Mammary epithelial cell (primary cell): ENCODE measurements around the gene GAMT.

ENCODE experiments used
- CTCF ChIP-seq, 2 donors: IDR thresholded peaks in 1 of 2; conservative IDR thresholded peaks in 1 of 2; 2 replicates each; pipeline ENCODE4 v1.5.1; 2011 to 2012; ENCODE audit warnings: inconsistent platforms in 2 of 2, low read length in 2 of 2, mild to moderate bottlenecking in 2 of 2, control low read depth in 1 of 2, low read depth in 1 of 2; ENCODE audit not compliant: insufficient read depth in 1 of 2; ENCODE audit errors: extremely low read depth in 1 of 2
- EZH2 ChIP-seq: IDR thresholded peaks from 2 replicates; pipeline ENCODE4 v1.6.1; 2012; ENCODE audit warnings: low read length, inconsistent platforms, borderline replicate concordance

DNA sequence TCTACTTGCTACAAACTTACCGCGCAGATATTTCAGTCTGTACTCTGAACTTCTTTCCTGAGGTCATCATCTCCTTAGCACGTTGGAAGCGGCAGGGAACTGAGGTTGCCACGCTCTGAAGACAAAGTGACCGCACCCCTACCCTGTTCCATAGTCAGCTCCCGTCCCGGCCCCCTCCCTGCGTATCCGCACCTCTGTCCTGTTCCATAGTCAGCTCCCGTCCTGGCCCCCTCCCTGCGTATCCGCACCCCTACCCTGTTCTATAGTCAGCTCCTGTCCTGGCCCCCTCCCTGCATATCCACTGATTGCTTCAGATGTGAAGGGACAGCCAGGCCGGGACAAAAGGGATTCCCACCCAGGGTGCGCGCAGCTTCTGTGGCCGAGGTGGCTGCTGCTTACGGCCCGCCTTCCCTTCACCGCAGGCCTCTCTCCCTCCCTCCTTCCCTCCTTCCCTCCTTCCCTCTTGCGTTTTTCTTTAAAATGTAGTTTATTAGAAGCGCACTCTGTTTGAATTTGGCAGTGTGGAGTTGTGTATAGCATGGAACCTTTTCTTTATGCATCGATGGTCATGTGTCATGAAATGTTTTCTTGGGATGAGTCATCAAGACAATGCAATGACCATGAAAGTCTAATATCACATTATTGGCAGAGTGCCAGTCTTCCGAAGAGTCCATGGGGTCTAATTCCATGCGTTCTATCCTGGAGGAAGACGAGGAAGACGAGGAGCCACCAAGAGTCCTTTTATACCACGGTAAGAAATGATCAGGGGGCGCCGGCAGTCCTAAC is 39.5 kb downstream of the GAMT start:
- TF ChIP-seq CTCF (conservative IDR thresholded peaks at IDR 0.05 in 1 of 2, IDR thresholded peaks at IDR 0.05 in 1 of 2; ENCODE audit: extremely low read depth in 1 of 2, insufficient read depth in 1 of 2, low read depth in 1 of 2, low read length in 2 of 2), result no peak
- TF ChIP-seq EZH2, result no peak
